Stimulated activated CD4-positive, alpha-beta T cell treated with anti-CD3 and anti-CD28 coated beads, Interleukin-1b, Interleukin-23, amount 100 ng/mL, for 48 hours (primary cell): ENCODE results near the gene CD48.
"Not testable (repeated sequence)": the region's sequence is repeated elsewhere in the genome, so short reads cannot be mapped to it uniquely, and the experiment has no call there.

Experiments
- DNase-seq: peaks from one replicate; pipeline ENCODE4 v3.0.0-alpha.2; 2020

The CD48 gene

GRCh38 chr1:160675641-160676410 is 35.8 kb downstream of the CD48 start:
- DNase-seq: peak; percentile 84

- DNase-seq: no peak
These were observed 37.2 kb downstream of the CD48 start for GRCh38 chr1:160674415-160674814.

- DNase-seq: peak; percentile 54
These were observed 38.6 kb downstream of the CD48 start for GRCh38 chr1:160672789-160673695.

- DNase-seq: no peak
These were observed 39.8 kb downstream of the CD48 start for GRCh38 chr1:160671603-160672517.

- no peak for DNase-seq
These were observed 40.9 kb downstream of the CD48 start for GRCh38 chr1:160670701-160671100.

GRCh38 chr1:160669802-160670201 is 41.8 kb downstream of the CD48 start:
- no peak for DNase-seq

GRCh38 chr1:160669276-160669675 is 42.3 kb downstream of the CD48 start:
- no peak for DNase-seq

- no peak for DNase-seq
These were observed 43.7 kb downstream of the CD48 start for GRCh38 chr1:160667896-160668295.

GRCh38 chr1:160666079-160666442 is 45.6 kb downstream of the CD48 start:
- no peak for DNase-seq

- DNase-seq: no peak
These were observed 46.1 kb downstream of the CD48 start for GRCh38 chr1:160665330-160666078.

GRCh38 chr1:160664573-160665051 is 47.0 kb downstream of the CD48 start:
- peak; percentile 54 for DNase-seq

GRCh38 chr1:160662910-160663309 is 48.7 kb downstream of the CD48 start:
- no peak for DNase-seq

GRCh38 chr1:160659566-160659965 is 52.1 kb downstream of the CD48 start:
- no peak for DNase-seq

- no peak for DNase-seq
These were observed 52.8 kb downstream of the CD48 start for GRCh38 chr1:160658814-160659193.

GRCh38 chr1:160658162-160658813 is 53.3 kb downstream of the CD48 start:
- DNase-seq: no peak

- no peak for DNase-seq
These were observed 54.3 kb downstream of the CD48 start for GRCh38 chr1:160657250-160657781.

GRCh38 chr1:160656737-160657136 is 54.9 kb downstream of the CD48 start:
- no peak for DNase-seq

GRCh38 chr1:160653620-160654016 is 58.0 kb downstream of the CD48 start:
- no peak for DNase-seq

- DNase-seq: no peak
These were observed 58.5 kb downstream of the CD48 start for GRCh38 chr1:160652924-160653619.

GRCh38 chr1:160652065-160652641 is 59.5 kb downstream of the CD48 start:
- DNase-seq: not testable (repeated sequence)
